CD4-positive, alpha-beta T cell treated with Interleukin-10 for 1 hour (primary cell): ENCODE measurements around the gene LSM14B.
"Not testable (repeated sequence)": the region's sequence is repeated elsewhere in the genome, so short reads cannot be mapped to it uniquely, and the experiment has no call there.

Experiments
- DNase-seq: peaks from one replicate; pipeline ENCODE4 v3.0.0-alpha.2; 2020

LSM14B gene

DNA sequence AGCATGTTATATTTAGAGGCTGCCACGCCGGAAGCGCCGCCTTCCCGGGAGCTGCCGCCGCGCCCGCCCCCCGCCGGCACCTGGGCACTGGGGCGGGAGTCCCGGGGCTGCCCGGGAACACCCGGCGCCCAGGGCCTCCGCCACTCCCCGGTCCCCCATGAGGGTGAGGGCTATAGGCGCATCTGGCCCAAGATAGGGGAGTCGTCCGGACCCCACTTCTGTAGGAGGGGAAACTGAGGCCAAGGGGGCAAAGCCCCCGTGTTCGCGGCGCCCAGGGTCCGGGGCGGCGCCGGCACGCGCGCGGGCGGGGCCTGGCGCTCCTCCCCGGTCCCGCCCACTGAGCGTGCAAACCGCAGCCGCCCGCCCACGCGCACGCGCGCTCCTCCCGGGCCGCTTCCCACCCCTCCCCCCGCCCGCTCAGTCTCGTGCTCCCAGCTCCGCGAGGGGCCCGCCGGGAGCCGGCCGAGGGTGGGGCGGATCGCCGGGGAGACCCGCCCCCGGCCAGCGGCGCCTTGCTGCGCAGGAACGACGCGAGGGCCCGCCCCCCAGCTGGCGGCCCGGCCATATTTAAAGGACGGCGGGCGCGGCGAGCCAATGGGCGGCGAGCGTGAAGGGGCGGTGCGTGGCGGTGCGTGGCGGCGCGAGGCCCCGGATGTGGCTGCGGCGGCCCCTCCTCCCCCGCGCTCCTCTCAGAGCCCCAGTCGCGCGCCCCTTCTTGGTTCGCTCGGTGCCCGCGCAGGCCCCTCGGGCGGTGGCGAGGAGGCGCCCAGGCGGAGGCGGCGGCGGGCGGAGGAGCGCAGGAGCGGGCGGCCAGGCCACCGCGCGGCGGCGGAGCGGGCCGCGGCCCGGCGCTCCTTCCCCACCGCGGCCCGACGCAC, at the start of gene LSM14B:
TSS of gene LSM14B (plus strand) at position 700 of the 878 bp plus-strand sequence. CDS start 192 bp downstream, outside the sequence.
- DNase-seq = peak; percentile 97

DNA sequence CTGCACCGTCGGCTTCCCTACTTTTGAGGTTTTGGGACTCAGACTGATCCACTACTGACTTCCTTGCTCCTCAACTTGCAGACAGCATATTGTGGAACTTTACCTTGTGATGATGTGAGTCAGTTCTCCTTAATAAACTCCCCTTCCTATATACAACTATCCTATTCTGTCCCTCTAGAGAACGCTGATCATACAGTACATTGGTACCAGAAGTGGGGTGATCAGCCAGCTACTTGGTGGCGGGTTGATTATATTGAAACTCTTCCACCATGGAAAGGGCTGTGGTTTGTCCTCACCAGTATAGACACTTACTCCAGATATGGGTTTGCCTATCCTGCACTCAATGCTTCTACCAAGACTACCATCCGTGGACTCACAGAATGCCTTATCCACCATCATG, 49.0 kb upstream of the LSM14B start:
- DNase-seq = no peak

DNA sequence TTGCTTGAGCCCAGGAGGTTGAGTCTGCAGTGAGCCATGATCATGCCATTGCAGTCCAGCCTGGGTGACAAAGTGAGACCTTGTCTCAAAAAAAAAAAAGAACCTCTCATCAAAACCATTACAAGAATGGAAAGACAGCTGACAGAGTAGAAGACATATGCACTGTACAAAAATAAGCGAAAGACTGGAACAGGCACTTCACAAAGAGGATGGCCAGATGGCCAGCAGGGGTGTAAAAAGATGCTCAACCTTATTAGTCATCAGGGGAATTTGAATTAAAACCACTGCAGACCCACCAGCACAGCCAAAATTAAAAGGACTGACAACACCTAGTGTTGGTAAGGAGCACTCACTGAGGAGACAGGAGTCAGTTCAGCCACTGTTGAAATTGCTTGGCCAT, 43.1 kb upstream of the LSM14B start:
- DNase-seq = no peak

DNA sequence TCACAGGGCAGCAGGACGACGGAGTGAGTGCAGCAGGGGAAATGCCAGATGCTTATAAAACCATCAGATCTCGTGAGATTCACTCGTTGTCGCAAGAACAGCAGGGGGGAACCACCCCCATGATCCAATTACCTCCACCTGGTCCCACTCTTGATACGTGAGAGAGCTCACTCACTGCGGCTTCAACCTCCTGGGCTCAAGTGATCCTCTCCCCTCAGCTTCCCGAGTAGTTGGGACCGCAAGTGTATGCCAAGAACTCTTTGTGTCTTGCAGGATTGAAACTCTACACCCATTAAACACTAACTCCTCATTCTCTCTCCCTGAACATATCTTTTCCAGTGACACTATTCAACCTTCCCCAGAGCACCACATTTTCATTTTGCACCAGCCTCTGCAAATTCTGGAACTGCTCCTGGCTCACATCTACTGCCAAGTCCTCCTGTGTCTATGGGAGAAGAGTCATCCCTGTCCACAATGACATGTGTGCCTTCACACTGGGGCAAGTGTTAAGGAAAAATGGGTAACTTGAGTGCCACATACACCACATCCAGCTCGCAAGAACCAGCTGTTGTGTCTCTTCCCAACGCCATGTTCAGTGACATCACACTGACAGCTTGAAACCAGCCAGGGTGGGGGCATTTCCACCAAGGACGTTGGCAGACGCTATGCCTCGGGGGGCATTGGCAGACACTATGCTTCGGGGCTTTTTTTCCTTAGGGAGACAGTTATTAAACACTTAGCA, 41.9 kb upstream of the LSM14B start:
- DNase-seq = no peak

DNA sequence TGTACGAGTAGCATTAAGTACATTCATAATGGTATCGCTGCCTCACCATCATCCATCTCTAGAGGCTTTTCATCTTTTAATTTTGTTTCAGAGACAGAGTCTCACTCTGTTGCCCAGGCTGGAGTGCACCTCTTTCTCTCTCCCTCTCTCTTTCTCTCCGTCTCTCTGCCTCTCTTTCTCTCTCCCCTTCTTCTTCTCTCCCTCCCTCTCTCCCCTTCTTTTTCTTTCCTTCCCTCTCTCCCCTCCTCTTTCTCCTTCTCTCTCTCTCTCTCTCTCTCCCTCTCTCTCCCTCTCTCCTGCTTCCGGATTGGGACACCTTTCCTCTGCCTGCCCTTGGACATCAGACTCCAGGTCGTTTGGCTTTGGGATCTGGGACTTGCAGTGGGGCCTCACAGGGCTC, 39.0 kb upstream of the LSM14B start:
- DNase-seq = no peak

DNA sequence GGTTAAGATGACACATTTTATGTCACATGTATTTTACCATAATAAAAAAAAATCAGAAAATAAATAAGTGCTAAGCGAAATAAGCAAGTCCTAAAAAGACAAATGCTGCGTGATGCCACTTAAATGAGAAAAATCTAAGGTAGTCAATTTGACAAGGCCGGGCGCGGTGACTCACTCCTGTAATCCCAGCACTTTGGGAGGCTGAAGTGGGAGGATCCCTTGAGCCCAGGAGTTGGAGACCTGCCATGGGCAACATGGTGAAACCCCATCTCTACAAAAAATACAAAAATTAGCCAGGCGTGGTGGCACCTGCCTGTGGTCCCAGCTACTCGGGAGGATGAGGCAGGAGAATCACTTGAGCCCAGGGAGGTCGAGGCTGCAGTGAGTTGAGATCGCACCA, 38.1 kb upstream of the LSM14B start:
- DNase-seq = not testable (repeated sequence)

DNA sequence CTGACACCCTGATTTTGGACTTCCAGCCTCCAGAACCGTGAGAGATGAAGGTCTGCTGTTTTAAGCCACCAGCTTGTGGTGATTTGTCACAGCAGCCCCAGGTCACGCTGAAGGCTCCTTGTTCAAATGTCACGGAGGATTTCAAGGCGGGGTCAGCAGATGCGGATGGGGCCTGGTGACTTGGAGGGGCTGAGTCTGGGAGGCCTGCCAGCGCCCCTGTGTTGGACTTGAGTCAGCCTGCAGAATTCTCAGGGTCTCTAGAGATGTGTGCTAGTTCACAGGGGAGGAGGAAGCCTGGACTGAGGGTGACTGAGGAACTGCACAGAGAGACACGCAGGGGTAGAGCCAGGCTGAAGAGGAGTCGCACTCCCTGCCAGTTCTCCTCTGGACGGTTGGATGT, 37.1 kb upstream of the LSM14B start:
- no peak for DNase-seq

DNA sequence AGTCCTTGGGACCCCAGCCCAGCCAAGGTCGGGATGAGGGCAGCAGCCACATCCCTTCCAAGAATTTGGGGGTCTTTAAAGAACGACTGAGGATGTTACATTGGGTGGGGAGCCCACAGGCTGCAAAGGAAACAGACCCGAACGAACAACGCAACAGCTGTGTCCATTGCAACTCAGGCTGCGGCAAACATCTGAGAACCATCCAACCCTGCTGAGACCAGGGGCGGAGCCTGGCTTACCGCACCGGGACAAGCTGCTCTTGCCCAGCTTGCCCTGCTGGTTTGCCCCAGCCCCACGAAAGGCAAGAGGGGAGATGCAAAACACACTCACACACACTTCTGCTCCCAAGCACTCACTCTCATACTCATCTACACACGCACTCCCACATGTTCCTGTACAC, 35.0 kb upstream of the LSM14B start:
- no peak for DNase-seq

DNA sequence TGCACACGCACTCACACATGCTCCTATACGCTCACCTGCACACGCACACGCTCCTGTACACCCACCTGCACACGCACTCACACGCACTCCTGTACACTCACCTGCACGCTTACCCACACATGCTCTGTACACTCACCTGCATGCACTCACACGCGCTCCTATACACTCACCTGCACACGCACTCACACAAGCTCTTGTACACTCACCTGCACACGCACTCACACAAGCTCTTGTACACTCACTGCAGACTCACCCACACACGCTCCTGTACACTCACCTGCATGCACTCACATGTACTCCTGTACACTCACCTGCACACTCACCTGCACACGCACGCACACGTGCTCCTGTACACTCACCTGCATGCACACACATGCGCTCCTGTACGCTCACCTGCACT, 34.6 kb upstream of the LSM14B start:
- DNase-seq = no peak

DNA sequence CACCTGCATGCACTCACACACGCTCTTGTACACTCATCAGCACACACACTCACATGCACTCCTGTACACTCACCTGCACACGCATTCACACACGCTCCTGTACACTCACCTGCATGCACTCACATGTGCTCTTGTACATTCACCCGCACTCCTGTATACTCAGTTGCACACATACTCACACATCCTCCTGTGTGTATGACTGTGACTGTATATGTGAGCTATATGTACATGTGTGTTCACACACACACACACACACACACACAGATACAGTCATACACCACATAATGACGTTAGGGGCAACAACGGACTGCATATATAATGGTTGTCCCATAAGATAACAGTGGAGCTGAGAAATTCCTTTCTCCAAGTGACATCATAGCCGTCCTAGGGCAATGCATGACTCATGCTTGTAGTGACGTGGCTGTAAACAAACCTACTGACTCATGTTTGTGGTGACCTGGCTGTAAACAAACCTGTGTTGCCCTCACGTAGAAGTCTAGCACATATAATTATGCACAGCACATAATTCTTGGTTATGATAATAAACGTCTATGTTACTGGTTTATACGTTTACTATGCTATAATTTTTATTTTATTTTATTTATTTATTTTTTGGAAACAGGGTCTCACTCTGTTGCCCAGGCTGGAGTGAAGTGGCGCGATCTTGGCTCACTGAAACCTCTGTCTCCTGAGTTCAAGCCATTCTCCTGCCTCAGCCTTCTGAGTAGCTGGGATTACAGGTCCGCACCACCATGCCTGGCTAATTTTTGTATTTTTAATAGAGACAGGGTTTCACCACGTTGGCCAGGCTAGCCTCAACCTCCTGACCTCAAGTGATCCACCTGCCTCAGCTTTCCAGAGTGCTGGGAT, 33.8 kb upstream of the LSM14B start:
- DNase-seq = no peak

DNA sequence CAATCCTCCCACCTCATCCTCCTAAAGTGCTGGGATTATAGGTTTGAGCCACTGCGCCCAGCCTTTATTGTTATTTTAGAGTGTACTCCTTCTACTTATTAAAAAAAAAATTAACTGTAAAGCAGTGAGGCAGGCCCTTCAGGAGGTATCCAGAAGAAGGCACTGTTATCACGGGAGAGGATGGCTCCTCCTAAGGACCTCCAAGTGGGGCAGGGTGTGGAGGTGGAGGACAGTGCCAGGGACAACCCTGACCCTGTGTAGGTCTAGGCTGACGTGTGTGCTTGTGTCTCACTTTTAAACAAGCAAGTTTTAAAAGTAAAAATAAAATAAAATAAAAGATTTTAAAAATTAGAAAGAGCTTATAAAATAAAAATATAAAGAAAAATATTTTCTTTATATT, 32.9 kb upstream of the LSM14B start:
- no peak for DNase-seq

DNA sequence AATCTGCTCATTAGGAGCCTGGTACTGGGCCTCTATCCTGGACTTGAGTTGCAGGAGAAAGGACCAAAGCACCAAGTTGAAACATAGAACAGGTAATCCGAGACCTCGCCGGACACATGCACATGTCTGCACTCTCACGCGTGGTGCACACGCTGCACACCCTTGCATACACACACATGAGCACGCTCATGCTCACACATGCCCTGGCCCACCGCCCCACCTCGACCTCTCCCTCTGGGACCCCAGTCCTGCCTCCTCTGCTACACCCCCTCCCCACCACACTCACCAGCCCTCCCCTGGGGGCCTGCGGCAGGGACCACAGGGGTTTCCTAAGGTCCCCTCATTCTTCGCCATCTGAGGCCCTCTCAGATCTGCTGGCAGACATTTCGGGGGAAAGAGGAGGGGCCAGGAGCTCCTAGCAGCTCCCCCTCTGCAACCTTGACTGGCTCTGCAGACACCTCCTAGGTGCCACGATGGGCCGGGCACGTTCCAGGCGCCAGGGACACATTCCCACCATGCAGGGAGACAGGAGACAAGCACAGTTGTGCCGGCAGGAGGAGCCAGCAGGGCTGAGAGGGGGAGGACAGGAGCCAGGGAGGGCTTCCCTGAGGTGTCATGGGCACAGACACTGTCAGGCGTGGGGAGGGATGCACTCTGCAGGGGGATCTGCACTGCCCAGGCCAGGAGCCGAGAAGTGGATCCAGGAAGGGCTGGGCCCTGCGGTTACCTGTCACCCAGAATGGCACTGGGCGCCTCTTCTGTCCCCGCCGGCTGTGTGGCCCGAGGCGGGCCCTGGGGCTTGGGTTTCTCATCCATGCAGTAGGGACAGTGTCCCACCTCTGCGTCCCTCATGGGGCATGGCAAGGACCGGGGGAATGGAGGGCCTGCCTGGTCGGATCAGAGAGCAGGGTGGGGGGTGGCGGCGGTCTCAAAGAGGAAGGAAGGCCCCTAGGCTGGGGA, 25.6 kb upstream of the LSM14B start:
- DNase-seq = no peak

DNA sequence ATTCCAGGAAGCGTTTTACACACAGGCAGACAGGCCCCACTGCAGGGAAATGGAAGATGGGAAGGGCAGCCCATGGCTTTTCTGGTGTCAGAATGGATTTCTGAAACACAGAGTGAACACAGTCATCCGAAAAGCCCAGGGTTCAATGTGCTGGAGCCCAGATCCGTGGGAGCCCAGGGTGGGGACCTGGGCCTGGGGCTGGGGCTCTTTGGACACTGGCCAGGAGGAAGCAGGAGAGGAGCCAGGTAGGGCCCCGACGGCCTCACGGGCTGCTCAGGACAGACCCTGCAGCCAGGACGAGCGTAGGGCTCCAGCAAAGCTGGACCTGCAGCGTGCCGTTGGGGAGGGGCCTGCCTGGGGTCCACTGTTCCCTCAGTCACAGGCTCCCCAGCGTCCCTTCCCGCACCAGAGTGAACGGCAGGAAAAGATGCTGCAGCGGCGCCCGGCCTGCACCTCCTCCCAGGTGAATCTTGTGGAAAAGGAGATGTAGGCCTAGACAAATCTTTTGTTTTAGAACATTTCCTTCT, 24.3 kb upstream of the LSM14B start:
- no peak for DNase-seq

DNA sequence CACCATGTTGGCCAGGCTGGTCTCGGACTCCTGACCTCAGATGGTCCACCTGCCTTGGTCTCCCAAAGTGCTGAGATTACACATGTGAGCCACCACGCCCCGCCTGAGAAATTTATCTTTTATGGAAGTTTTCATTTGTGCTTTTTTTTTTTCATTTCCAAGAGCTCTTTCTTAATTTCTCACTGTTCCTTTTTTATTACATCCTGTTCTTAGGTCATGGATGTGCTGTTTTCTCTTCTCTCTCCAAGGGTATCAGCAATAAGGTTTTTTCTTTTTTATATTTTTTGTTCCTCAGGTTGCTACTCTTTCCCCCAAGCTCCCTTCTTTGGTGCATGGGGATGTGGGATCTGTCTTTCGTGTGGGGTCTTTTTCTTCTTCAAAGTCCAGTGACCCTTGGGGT, 21.2 kb upstream of the LSM14B start:
- DNase-seq = no peak

DNA sequence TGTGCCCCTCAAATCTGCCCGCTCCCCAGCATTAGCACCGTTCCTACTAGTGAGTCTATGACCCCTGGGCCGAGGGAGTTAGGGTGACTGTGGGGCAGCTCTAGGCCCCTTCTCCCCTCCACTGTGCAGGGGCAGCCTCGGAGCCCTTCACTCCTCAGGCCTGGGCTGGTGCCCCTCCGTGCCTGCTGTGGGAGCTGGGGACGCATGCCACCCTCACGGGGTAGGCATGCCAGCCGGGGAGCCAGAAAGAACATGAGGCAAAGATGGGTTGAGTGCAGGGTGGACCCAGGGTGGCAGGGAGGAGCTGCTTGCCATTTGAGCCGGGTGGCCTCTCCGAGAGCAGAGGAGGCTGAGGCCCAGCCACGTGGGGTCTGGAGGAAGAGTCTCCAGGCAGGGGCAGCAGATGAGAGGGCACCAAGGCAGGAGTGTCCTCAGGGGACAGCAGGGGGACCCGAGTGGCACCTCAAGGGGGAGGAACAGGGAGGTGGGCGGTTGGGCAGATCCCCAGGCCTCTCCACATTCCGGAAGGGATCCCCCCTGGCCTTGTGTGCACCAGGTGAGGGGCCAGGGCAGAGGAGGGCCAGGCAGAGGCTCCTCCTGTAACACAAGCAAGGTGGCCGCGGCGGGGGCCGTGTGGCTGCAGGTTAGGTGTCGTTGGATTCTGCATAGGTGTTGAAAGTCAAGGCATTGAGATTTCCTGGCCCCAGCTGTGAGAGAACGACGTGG, 18.6 kb upstream of the LSM14B start:
- no peak for DNase-seq

DNA sequence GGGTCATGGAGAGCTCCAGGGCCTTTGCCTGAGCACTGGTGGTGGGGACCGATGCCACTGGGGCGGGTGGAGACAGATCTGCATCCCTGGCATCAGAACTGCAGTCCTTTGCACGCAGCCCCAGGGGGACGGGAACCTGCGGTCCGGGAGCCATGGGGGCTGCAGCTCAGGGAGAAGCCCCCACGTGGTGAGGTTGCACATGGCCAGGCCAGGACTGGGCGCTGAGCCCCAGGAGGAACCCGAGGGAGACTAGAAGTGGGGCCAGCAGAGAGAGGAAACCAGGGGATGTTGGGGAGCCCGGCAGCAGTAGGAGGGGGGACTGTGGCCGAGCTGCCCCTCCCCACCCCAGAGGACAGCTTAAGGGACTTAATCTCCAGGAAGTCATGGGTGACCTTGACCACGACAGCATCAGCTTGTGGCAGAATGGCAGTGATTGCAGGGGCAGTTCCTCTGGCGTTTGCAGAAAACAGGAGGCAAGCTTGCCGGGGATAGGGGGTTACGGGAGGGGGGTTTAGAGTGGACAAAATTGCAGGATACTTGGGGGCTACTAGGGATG, 18.0 kb upstream of the LSM14B start:
- DNase-seq = no peak

DNA sequence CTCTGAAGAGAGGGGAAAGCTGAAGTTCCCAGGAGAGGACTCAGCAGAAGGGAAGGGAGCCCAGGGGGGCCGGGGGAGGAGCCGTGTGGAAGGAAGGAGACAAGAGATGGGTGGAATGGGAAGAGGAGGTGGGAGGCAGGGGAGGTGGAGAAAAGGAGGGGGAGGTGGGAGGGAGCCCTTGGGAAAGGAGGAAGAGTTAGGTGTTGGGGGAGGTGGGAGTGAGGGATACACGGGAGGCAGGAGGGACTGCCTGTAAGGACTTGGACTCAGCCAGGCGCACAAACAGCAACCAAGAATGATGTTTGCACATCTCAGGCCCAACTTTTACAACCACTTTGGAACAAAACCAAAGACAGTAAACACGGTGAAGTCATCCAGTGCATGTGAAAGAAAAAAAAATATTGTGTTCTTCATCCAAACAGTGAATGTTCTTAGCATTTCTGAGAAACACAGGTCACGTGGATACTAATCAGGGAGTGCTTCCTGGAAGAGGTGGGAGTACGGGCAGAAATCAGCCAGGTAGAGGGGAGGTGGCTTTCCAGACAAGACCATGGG, 17.4 kb upstream of the LSM14B start:
- no peak for DNase-seq

DNA sequence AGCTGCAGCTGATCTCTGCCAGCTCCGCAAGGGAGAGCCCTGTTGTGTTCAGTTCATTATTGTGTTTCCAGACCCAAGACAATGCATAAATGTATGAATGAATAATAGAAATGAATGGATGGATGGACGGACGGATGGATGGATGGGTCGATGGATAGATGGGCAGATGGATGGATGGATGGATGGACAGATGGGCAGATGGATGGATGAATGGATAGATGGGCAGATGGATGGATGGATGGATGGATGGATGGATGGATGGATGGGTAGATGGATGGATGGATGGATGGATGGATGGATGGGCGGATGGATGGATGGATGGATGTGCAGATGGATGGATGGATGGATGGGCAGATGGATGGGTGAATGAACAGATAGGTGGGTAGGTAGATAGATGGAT, 16.7 kb upstream of the LSM14B start:
- DNase-seq = no peak

DNA sequence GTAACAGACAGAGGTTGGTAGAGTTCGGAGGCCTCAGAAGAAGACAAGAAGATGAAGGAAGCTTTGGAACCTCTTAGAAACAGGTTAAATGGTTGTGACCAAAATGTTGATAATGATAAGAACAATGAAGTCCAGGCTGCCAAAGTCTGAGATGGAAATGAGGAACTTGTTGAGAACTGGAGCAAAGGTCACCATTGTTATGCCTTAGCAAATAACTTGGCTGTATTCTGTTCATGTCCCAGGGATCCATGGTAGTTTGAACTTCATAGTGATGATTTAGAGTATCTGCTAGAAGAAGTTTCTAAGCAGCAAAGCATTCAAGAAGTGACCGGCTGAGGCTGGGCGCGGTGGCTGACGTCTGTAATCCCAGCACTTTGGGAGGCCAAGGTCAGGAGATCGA, 11.1 kb upstream of the LSM14B start:
- no peak for DNase-seq

DNA sequence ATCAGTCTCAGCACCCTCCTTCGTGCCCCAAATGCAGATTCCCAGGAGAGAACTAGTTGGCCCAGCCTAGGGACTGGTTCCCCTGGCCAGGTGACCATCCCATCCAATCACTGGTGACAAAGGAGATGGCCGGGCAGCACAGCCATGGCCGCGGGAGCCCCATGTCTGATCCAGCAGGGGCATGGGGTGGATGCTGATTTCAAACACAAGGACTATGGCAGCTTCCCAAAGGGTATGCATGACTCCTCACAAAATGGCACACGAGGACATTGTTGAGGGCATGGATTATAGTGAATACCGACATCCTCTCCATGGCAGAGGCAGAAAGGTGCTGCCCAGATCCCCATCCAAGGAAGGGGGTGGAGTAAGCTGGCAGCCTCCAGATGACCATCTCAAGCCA, 9.9 kb upstream of the LSM14B start:
- no peak for DNase-seq

DNA sequence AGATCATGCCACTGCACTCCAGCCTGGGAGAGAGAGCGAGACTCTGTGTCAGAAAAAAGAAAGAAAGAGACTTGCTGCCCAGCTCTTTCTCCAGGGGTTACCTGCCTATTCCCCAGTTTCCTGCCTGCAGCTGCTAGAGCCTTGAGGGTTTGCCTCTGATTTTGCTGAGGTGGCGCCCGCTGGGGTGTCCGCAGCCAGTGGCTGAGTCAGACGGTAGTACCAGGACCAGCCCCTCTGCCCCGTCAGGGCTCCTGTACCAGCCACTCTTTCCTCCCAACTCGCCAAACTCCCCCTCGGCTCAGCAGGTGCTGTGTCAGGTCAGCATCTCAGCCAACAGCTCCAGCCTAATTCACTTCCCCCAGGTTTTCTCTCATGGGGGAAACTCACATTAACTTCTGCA, 7.4 kb upstream of the LSM14B start:
- no peak for DNase-seq
